IPS-NIHi7 (cell line): Measurements from ENCODE around the gene EOLA1.
"Not testable (repeated sequence)": the region's sequence is repeated elsewhere in the genome, so short reads cannot be mapped to it uniquely, and the experiment has no call there.

Experiments used
- DNase-seq: peaks from one replicate; pipeline ENCODE4 v3.0.0; 2012; ENCODE audit warnings: mixed read lengths; ENCODE audit errors: extremely low spot score

EOLA1 gene

GRCh38 chrX:149545545-149546543 lies 5.0 kb downstream of the EOLA1 start:
- DNase-seq = not testable (repeated sequence)

GRCh38 chrX:149546962-149547361 lies 6.2 kb downstream of the EOLA1 start:
- DNase-seq = not testable (repeated sequence)

- not testable (repeated sequence) for DNase-seq
Measured at GRCh38 chrX:149547782-149548181, 7.0 kb downstream of the EOLA1 start.

- DNase-seq = not testable (repeated sequence)
Measured at GRCh38 chrX:149549701-149550100, 8.9 kb downstream of the EOLA1 start, which contains the start of gene HSFX3. Gene HSFX3 (minus strand): TSS chrX:149549924. CDS start chrX:149549852, 72 bp downstream.

GRCh38 chrX:149550454-149550853 lies 9.6 kb downstream of the EOLA1 start:
- not testable (repeated sequence) for DNase-seq

- DNase-seq = not testable (repeated sequence)
Measured at GRCh38 chrX:149551245-149551938, 10.6 kb downstream of the EOLA1 start.

- not testable (repeated sequence) for DNase-seq
Measured at GRCh38 chrX:149551939-149552248, 11.1 kb downstream of the EOLA1 start.

- DNase-seq = not testable (repeated sequence)
Measured at GRCh38 chrX:149555251-149555650, 14.4 kb downstream of the EOLA1 start.

GRCh38 chrX:149563359-149563758 lies 22.5 kb downstream of the EOLA1 start:
- DNase-seq = no peak

GRCh38 chrX:149567621-149568417 lies 27.0 kb downstream of the EOLA1 start:
- no peak for DNase-seq

- DNase-seq = no peak
Measured at GRCh38 chrX:149568701-149569296, 28.0 kb downstream of the EOLA1 start.

- DNase-seq = no peak
Measured at GRCh38 chrX:149569770-149570169, 29.0 kb downstream of the EOLA1 start.

GRCh38 chrX:149570668-149571067 lies 29.9 kb downstream of the EOLA1 start:
- no peak for DNase-seq

- no peak for DNase-seq
Measured at GRCh38 chrX:149571770-149572169, 31.0 kb downstream of the EOLA1 start.

- DNase-seq = no peak
Measured at GRCh38 chrX:149572743-149573142, 31.9 kb downstream of the EOLA1 start.

GRCh38 chrX:149573456-149573855 lies 32.6 kb downstream of the EOLA1 start:
- DNase-seq = not testable (repeated sequence)

- not testable (repeated sequence) for DNase-seq
Measured at GRCh38 chrX:149585631-149586030, 44.8 kb downstream of the EOLA1 start.

- DNase-seq = not testable (repeated sequence)
Measured at GRCh38 chrX:149587359-149587758, 46.5 kb downstream of the EOLA1 start, which contains the start of gene MAGEA9B. Gene MAGEA9B (minus strand): TSS chrX:149587459. CDS start chrX:149583179, 4,280 bp downstream.

- not testable (repeated sequence) for DNase-seq
Measured at GRCh38 chrX:149590993-149591392, 50.2 kb downstream of the EOLA1 start.

GRCh38 chrX:149595214-149595613 lies 54.4 kb downstream of the EOLA1 start, which contains the start of gene HSFX2:
Gene HSFX2 (minus strand): TSS chrX:149595314. CDS start chrX:149594700, 614 bp downstream.
- DNase-seq = not testable (repeated sequence)

GRCh38 chrX:149595943-149596342 lies 55.1 kb downstream of the EOLA1 start:
- not testable (repeated sequence) for DNase-seq
